ENCODE measurements around the gene MUSTN1. TPM values are rescaled to one million over a fixed set of nuclear protein-coding genes. Genes with fewer than 3 reads are reported as not detected.

MUSTN1 gene
- total and polyA plus RNA-seq, 2 of the 13 experiments (the other 11 are each of a cell fraction or from before 2014, with no cell fraction given) = 0.84 to 1.4 TPM

DNA sequence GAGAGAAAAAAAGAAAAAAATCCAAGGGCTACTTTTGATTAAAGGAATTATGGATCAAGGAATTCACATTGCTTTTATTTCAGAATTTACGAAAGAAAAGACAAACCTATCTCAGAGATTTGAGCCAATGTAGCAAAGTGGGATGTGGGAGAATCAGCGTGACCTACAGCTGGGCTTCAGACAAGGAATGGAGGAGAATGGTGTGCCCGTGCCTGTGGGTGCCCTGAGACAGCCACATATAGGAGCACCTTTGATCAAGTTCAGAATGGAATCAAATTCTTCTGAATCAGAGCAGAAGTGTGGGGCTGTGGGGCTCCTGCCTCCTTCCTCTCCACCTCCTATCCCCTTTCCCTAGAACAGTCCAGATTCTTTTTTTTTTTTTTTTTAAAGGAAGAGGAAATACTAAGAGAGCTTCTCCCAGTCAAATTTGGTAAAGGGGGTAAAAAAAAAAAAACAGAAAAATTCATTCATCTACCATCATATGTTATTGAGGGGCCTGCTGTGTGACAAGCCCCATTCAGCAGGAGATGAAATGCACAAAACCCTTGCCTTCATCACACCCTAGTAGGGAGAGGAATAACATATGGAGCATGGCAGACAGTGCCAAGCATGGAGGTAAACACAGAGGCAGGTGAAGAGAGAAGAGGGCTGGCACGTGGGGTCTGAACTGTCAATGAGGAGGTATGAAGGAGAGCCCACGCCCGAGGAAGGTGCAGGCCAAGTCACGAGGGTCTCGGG is 25.0 kb upstream of the MUSTN1 start (continued):
- TF ChIP-seq ZNF468 (CRISPR knock-in tag; IDR thresholded peaks at IDR 0.05) (no peak), PLRG1 (conservative IDR thresholded peaks at IDR 0.05) (no peak), IKZF4 (CRISPR knock-in tag; IDR thresholded peaks at IDR 0.05; ENCODE audit: borderline replicate concordance, low read depth, not compliant biosample characterization) (no peak), MAFF (IDR thresholded peaks at IDR 0.05; ENCODE audit: low read depth, low read length) (no peak), MTF1 (CRISPR knock-in tag; IDR thresholded peaks at IDR 0.05) (no peak), ZNF441 (CRISPR knock-in tag; IDR thresholded peaks at IDR 0.05; ENCODE audit: borderline replicate concordance) (no peak)

DNA sequence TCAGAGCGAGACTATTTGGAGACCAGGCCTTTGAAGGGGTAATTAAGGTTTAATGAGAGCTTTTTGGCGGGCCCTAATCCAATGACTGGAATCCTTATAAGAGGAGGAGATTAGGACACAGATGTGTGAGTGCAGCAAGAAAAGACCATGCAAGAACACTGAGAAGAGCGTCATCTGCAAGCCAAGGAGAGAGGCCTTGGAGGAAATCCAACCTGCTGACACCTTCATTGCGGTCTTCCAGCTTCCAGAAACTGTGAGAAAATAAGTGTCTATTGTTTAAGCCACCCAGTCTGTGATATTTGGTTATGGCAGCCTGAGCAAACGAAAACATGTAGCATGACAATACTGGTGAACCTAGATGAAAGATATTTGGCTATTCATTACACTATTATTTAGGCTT is 23.0 kb upstream of the MUSTN1 start:
- no peaks in the 10 kb centered on the region for H3K36me3 ChIP-seq (replicated peaks in 1 of 2; ENCODE audit: control insufficient read depth in 1 of 2, insufficient read depth in 2 of 2, low read length in 2 of 2)
- intact Hi-C loops (cut with micrococcal nuclease; ENCODE audit: unreplicated experiment) = no loop called here
- no peak overlapping the region for H2AFZ ChIP-seq (ENCODE audit: low read length)
- ChIA-PET POLR2A (no interaction called here), CTCF (ENCODE audit: low intra/inter-chr PET ratio, low total read pairs) (no interaction called here)
- H3K27ac ChIP-seq (ENCODE audit: extremely low read length, insufficient read depth, low read length) = no peak overlapping the region
- H3K4me1 ChIP-seq (ENCODE audit: insufficient read depth, low read length) = no peaks in the 10 kb centered on the region
- H3K9ac ChIP-seq (ENCODE audit: insufficient read depth, low read depth, low read length) = no peak overlapping the region
- FAIRE-seq (no peak), ATAC-seq (no peak), DNase-seq (ENCODE audit: low spot score) (no peak)
- no TSS peak for BruUV-seq (replicated peaks)
- no peaks in the 10 kb centered on the region for H3K79me2 ChIP-seq (ENCODE audit: insufficient read depth, low read length)
- H3K4me2 ChIP-seq (ENCODE audit: low read depth, low read length) = no peak overlapping the region
- H3K9me3 ChIP-seq (ENCODE audit: low read length) = no peaks in the 10 kb centered on the region
- no peak overlapping the region for H3K4me3 ChIP-seq (replicated peaks in 1 of 3; ENCODE audit: insufficient read depth in 1 of 3, low read depth in 2 of 3, low read length in 3 of 3)
- WGBS (ENCODE audit: low lambda C conversion rate) = 93% methylated on average over 5 of the region's 5 CpGs
- H4K20me1 ChIP-seq (ENCODE audit: insufficient read depth, low read length) = no peaks in the 10 kb centered on the region
- in situ Hi-C loops (cut with HindIII; ENCODE audit: extremely low pct_ligation_motif_present, low pct_unique_long_range_greater_than_20kb) = loop anchor here (10.0 kb wide), 1 partner anchor 77 kb away; no protein-coding TSS in a partner anchor
- no peaks in the 10 kb centered on the region for H3K27me3 ChIP-seq (ENCODE audit: control insufficient read depth in 1 of 2, insufficient read depth in 2 of 2, low read length in 2 of 2)
- TF ChIP-seq HNRNPH1 (optimal IDR thresholded peaks at IDR 0.05; ENCODE audit: low read depth, low read length) (no peak), MEF2D (CRISPR knock-in tag; IDR thresholded peaks at IDR 0.05) (no peak), KLF16 (CRISPR knock-in tag; IDR thresholded peaks at IDR 0.05) (no peak), ZNF619 (CRISPR knock-in tag; IDR thresholded peaks at IDR 0.05) (no peak), REPIN1 (CRISPR knock-in tag; IDR thresholded peaks at IDR 0.05; ENCODE audit: borderline replicate concordance, low read depth) (no peak), TAF1 (CRISPR knock-in tag; IDR thresholded peaks at IDR 0.05) (no peak), WIZ (CRISPR knock-in tag; IDR thresholded peaks at IDR 0.05) (no peak), HNF4A (CRISPR knock-in tag; IDR thresholded peaks at IDR 0.05) (no peak)
- TF ChIP-seq, protein P1, sequence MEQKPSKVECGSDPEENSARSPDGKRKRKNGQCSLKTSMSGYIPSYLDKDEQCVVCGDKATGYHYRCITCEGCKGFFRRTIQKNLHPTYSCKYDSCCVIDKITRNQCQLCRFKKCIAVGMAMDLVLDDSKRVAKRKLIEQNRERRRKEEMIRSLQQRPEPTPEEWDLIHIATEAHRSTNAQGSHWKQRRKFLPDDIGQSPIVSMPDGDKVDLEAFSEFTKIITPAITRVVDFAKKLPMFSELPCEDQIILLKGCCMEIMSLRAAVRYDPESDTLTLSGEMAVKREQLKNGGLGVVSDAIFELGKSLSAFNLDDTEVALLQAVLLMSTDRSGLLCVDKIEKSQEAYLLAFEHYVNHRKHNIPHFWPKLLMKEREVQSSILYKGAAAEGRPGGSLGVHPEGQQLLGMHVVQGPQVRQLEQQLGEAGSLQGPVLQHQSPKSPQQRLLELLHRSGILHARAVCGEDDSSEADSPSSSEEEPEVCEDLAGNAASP (CRISPR knock-in tag; IDR thresholded peaks at IDR 0.05; ENCODE audit: borderline replicate concordance) = no peak
- TF ChIP-seq, protein P2, sequence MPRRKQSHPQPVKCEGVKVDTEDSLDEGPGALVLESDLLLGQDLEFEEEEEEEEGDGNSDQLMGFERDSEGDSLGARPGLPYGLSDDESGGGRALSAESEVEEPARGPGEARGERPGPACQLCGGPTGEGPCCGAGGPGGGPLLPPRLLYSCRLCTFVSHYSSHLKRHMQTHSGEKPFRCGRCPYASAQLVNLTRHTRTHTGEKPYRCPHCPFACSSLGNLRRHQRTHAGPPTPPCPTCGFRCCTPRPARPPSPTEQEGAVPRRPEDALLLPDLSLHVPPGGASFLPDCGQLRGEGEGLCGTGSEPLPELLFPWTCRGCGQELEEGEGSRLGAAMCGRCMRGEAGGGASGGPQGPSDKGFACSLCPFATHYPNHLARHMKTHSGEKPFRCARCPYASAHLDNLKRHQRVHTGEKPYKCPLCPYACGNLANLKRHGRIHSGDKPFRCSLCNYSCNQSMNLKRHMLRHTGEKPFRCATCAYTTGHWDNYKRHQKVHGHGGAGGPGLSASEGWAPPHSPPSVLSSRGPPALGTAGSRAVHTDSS (CRISPR knock-in tag; conservative IDR thresholded peaks at IDR 0.05) = no peak
- TF ChIP-seq, protein P3, sequence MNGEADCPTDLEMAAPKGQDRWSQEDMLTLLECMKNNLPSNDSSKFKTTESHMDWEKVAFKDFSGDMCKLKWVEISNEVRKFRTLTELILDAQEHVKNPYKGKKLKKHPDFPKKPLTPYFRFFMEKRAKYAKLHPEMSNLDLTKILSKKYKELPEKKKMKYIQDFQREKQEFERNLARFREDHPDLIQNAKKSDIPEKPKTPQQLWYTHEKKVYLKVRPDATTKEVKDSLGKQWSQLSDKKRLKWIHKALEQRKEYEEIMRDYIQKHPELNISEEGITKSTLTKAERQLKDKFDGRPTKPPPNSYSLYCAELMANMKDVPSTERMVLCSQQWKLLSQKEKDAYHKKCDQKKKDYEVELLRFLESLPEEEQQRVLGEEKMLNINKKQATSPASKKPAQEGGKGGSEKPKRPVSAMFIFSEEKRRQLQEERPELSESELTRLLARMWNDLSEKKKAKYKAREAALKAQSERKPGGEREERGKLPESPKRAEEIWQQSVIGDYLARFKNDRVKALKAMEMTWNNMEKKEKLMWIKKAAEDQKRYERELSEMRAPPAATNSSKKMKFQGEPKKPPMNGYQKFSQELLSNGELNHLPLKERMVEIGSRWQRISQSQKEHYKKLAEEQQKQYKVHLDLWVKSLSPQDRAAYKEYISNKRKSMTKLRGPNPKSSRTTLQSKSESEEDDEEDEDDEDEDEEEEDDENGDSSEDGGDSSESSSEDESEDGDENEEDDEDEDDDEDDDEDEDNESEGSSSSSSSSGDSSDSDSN (CRISPR knock-in tag; IDR thresholded peaks at IDR 0.05) = no peak
- TF ChIP-seq, protein P4, sequence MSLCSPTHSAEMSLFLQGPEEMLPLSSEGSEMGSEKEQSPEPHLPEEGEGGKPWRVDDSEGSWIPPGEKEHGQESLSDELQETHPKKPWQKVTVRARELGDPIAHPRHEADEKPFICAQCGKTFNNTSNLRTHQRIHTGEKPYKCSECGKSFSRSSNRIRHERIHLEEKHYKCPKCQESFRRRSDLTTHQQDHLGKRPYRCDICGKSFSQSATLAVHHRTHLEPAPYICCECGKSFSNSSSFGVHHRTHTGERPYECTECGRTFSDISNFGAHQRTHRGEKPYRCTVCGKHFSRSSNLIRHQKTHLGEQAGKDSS (CRISPR knock-in tag; IDR thresholded peaks at IDR 0.05; ENCODE audit: borderline replicate concordance, low read depth) = no peak
